Measurements from ENCODE around the gene SLC7A4. TPM values are rescaled to one million over a fixed set of nuclear protein-coding genes. Genes with fewer than 3 reads are reported as not detected.

SLC7A4 gene
- total and polyA plus RNA-seq, 4 donors = 1.5 to 9.0 (median 5.7) TPM

DNA sequence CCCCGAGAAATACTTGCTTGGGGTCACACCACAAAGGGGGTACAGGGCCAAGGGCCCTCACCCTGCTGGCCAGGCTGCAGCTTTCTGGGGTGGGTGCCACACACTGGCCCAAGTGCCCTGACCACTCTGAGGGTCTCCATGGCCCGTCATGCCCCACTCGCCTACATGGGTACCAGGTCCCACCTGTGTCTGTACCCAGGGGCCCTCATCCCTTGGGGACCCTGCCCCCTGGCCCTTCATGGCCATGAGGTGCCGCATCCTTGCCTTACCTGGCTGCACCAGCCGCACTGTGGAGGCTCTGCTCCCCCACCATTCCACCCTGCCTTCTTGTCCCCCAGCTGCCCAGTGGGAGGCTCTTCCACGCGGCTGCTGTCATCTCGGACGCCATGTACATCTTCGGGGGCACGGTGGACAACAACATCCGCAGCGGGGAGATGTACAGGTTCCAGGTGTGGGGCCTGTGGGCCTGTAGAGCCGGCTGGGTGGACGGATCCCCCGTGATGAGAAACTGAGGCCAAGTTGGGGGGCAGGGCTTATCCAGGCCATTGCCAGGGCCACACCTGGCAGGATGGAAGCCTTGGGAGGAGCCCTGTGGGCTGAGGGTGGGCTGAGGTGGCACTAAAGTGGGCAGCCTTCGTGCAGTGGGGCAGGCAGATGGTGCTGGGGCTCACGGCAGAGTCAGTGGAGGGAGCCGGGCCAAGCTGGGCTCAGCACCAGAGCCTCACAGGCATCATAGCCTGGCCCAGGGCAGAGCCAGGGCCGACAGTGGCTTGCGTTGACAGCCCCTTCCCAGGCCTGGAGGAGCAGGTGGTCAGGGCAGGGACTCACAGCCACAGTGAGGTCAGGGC is 39.7 kb downstream of the SLC7A4 start:
- H3K36me3 ChIP-seq (ENCODE audit: control insufficient read depth, insufficient read depth, low read length) = peaks cover 98% of the 10 kb centered on the region
- H3K4me3 ChIP-seq (ENCODE audit: low read depth, low read length) = no peak overlapping the region
- no peaks in the 10 kb centered on the region for H3K27me3 ChIP-seq (ENCODE audit: control insufficient read depth, insufficient read depth, low read length)
- no peaks in the 10 kb centered on the region for H3K9me3 ChIP-seq (ENCODE audit: control insufficient read depth, insufficient read depth, low read length)
- 93% methylated on average over 20 of the region's 21 CpGs for WGBS (ENCODE audit: insufficient coverage)
- no peak for DNase-seq (ENCODE audit: low read depth in 4 of 6, low spot score in 6 of 6)
- H3K4me1 ChIP-seq (ENCODE audit: control insufficient read depth, insufficient read depth, low read length) = no peaks in the 10 kb centered on the region
- H3K27ac ChIP-seq (ENCODE audit: low read depth, low read length) = no peak overlapping the region

DNA sequence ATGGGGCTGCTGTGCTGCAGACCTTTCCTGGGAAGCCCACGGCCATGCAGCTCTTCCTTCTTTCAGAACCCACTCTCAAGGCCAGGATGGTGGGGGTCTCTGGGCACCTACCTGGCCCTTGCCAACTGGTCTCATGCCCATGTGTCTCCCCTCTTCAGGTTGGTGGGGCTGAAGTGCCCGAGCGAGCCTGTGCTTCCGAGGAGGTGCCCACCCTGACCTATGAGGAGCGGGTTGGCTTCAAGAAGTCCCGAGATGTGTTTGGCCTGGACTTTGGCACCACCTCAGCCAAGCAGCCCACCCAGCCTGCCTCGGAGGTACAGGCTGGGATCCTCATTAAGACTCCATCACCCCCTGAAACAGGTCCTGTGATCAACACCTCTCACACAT is 40.3 kb downstream of the SLC7A4 start:
- H3K27me3 ChIP-seq (ENCODE audit: control insufficient read depth, insufficient read depth, low read length) = no peaks in the 10 kb centered on the region
- H3K27ac ChIP-seq (ENCODE audit: low read depth, low read length) = no peak overlapping the region
- H3K4me1 ChIP-seq (ENCODE audit: control insufficient read depth, insufficient read depth, low read length) = no peaks in the 10 kb centered on the region
- DNase-seq (ENCODE audit: low read depth in 4 of 6, low spot score in 6 of 6) = no peak
- H3K4me3 ChIP-seq (ENCODE audit: low read depth, low read length) = no peak overlapping the region
- WGBS (ENCODE audit: insufficient coverage) = 87% methylated on average over 6 of the region's 7 CpGs
- no peaks in the 10 kb centered on the region for H3K9me3 ChIP-seq (ENCODE audit: control insufficient read depth, insufficient read depth, low read length)
- peaks cover 98% of the 10 kb centered on the region for H3K36me3 ChIP-seq (ENCODE audit: control insufficient read depth, insufficient read depth, low read length)

DNA sequence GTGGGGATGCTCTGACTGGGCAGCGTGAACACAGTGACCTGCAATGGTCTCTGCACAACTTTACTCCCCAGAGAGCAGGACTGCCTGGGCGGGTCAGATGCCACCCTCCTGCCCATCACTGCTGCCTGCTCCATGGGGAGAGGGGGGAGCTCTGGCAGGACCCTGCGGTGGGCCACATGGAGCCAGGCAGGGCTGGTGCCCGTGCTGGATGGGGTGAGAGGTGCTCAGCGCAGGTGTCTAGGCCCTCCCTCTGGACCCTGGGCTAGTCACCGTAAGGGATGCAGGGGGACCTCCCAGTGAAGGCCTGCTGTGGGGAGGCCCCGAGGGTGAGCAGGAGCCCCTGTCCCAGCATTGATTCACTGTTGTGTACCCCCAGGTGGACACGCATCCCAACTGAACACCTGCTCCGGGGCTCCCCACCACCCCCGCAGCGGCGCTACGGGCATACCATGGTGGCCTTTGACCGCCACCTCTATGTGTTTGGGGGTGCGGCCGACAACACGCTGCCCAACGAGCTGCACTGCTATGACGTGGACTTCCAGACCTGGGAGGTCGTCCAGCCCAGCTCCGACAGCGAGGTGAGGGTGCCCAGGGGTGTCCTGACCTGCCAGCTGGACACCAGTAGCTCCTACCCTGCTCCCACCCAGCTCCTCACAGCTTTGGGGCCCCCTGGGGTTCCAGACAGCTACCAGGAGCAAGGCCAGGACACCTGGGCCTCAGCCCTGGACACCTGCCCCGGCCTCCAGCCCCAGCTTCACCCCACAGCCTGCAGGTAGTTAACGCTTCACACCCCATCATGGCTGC is 40.9 kb downstream of the SLC7A4 start:
- 96% methylated on average over 23 of the region's 24 CpGs for WGBS (ENCODE audit: insufficient coverage)
- Histone ChIP-seq H3K4me3 (ENCODE audit: low read depth, low read length) (no peak overlapping the region), H3K4me1 (ENCODE audit: control insufficient read depth, insufficient read depth, low read length) (no peaks in the 10 kb centered on the region), H3K27ac (ENCODE audit: low read depth, low read length) (no peak overlapping the region), H3K27me3 (ENCODE audit: control insufficient read depth, insufficient read depth, low read length) (no peaks in the 10 kb centered on the region), H3K36me3 (ENCODE audit: control insufficient read depth, insufficient read depth, low read length) (peaks cover 94% of the 10 kb centered on the region), H3K9me3 (ENCODE audit: control insufficient read depth, insufficient read depth, low read length) (no peaks in the 10 kb centered on the region)
- DNase-seq (ENCODE audit: low read depth in 4 of 6, low spot score in 6 of 6) = no peak

DNA sequence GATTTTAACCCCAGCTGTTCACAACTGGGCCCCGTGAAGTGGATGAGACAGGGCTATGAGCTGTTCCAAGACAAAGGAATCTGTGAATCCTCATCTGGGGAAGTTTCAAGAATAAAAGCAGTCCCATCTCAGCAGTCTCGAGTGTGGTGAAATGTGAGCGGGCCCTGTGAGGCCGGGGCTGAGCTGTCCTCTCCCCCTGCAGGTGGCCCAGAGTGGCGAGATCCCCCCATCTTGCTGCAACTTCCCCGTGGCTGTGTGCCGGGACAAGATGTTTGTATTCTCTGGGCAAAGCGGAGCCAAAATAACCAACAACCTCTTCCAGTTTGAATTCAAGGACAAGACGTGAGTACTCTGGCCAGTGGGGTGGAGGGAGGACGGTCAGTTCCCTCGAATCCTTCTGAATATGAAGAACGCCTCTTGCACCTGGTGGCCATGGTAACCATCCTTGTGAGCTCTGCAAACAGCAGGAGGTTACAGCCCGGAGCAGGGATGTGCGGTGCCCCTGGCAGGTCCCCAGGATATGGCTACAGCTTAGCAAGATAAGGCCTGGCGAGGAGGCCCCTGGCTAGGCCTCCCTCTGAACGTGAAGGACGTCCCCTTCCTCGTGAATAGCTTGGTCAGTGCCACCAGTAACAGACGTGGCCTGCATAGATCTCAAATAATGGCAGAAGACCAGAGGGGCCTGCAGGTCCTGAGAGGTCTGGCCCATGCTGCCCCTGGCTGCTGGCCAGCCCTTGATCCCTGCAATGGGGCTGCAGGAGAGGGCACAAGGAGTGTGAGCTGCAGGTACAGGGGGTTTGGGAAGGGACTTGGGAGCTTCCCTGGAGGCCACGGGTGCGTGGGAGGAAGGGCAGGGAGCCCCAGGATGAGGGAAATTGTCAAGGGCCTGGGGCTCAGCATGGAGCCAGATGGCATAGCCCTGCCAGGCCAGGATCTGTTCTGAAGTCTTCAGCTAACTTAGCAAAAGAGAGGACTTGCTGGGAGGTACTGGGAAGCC is 41.9 kb downstream of the SLC7A4 start:
- DNase-seq (ENCODE audit: low read depth in 4 of 6, low spot score in 6 of 6) = no peak
- WGBS (ENCODE audit: insufficient coverage) = 85% methylated on average over 20 of the region's 21 CpGs
- H3K4me3 ChIP-seq (ENCODE audit: low read depth, low read length) = no peak overlapping the region
- no peaks in the 10 kb centered on the region for H3K9me3 ChIP-seq (ENCODE audit: control insufficient read depth, insufficient read depth, low read length)
- no peaks in the 10 kb centered on the region for H3K27me3 ChIP-seq (ENCODE audit: control insufficient read depth, insufficient read depth, low read length)
- no peak overlapping the region for H3K27ac ChIP-seq (ENCODE audit: low read depth, low read length)
- H3K36me3 ChIP-seq (ENCODE audit: control insufficient read depth, insufficient read depth, low read length) = peaks cover 90% of the 10 kb centered on the region
- H3K4me1 ChIP-seq (ENCODE audit: control insufficient read depth, insufficient read depth, low read length) = no peaks in the 10 kb centered on the region

DNA sequence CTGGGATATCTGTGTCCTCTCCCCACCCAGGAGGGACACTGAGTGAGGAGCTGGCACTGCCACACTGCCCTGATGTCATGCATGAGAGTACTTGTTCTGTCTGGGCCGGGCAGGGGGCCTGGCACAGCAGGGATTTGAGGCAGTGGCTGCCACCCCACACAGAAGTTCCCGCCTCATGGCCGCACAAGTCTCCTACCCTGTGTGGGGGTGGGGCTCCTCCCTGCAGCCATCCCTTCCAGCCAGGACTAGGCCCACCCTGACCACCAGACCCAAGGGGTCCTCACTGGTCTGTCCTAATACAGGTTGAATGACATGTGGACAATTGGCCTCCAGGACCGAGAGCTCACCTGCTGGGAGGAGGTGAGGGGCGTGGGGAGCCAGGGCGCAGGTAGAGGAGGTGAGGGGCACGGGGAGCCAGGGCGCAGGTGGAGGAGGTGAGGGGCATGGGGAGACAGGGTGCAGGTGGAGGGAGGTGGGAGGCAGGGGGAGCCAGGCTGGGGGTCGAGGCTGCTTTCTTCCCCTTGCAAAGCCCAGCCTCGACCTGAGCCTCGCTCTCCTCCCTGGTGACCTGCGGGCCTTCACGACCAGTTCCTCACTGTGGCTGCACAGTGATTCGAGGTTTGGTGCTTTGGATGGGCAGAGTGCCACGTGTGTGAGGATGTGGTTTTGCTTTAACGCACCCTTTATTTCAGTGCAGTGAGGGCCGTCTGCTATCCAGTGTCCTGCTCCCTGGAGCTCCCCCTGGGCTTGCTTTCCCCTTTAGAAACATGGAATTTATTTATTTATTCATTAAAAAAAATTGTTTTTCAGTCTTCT is 42.8 kb downstream of the SLC7A4 start:
- H3K36me3 ChIP-seq (ENCODE audit: control insufficient read depth, insufficient read depth, low read length) = peaks cover 87% of the 10 kb centered on the region
- H3K4me3 ChIP-seq (ENCODE audit: low read depth, low read length) = no peak overlapping the region

DNA sequence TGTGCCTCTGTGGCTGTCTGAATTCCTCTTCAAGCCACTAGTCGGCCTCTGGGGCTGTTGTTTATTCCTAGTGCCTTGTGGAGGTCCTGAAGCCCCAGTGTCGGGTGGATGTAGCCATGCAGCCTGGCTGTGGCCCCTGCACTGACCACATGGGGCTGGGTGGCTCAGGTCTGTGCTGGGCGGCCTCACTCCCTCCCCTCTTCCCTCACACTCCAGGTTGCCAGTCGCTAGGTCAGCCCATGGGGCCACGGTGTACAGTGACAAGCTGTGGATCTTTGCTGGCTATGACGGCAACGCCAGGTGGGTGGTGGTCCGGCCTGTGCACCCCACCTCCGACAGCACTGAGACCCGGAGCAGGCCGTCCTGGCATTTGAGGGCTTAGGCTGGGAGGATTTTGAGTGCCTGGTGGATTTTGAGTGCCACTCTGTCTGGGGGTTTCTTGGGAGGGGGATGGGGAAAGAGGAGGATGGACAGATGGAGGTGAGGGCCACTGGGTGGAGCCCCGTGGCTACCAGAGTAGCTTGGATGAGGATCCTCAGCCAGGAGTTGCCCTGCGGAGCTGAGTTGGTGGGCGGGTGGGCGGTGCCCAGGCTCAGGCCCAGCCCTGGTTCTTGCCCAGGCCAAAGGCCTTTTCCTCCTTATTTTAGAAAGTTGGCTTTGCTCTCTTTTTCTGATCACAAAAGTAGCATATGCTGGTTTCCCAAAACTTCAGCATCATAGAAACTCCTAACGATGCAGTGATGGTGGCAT is 43.6 kb downstream of the SLC7A4 start:
- Histone ChIP-seq H3K4me1 (ENCODE audit: control insufficient read depth, insufficient read depth, low read length) (no peaks in the 10 kb centered on the region), H3K27me3 (ENCODE audit: control insufficient read depth, insufficient read depth, low read length) (no peaks in the 10 kb centered on the region), H3K27ac (ENCODE audit: low read depth, low read length) (no peak overlapping the region), H3K4me3 (ENCODE audit: low read depth, low read length) (no peak overlapping the region), H3K9me3 (ENCODE audit: control insufficient read depth, insufficient read depth, low read length) (no peaks in the 10 kb centered on the region), H3K36me3 (ENCODE audit: control insufficient read depth, insufficient read depth, low read length) (peaks cover 85% of the 10 kb centered on the region)
- DNase-seq (ENCODE audit: low read depth in 4 of 6, low spot score in 6 of 6) = no peak
- 84% methylated on average over 15 of the region's 16 CpGs for WGBS (ENCODE audit: insufficient coverage)

More for the DNA sequence above, 42.8 kb downstream of the SLC7A4 start:
- DNase-seq (ENCODE audit: low read depth in 4 of 6, low spot score in 6 of 6) = no peak
- Histone ChIP-seq H3K27me3 (ENCODE audit: control insufficient read depth, insufficient read depth, low read length) (no peaks in the 10 kb centered on the region), H3K4me1 (ENCODE audit: control insufficient read depth, insufficient read depth, low read length) (no peaks in the 10 kb centered on the region), H3K27ac (ENCODE audit: low read depth, low read length) (no peak overlapping the region), H3K9me3 (ENCODE audit: control insufficient read depth, insufficient read depth, low read length) (no peaks in the 10 kb centered on the region)
- 81% methylated on average over 9 of the region's 17 CpGs for WGBS (ENCODE audit: insufficient coverage)

DNA sequence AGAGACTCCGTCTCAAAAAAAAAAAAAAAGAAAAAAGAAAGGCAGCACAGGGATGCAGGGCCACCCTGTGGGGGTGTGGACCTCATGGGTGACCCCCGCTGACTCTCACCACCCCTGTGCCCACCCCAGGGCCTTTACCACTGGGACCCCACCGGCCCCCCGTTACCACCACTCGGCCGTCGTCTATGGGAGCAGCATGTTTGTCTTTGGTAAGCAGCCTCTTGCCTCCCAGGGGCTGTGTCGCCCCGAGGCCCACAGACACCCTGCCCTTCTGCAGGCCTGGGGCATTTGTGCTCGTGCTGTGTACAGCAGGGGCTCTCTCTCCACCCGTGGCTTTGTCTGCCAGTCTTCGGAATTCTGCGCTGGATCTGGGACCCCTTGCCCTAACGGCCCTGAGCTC is 45.0 kb downstream of the SLC7A4 start:
- Histone ChIP-seq H3K4me1 (ENCODE audit: control insufficient read depth, insufficient read depth, low read length) (peaks cover 13% of the 10 kb centered on the region), H3K36me3 (ENCODE audit: control insufficient read depth, insufficient read depth, low read length) (peaks cover 77% of the 10 kb centered on the region), H3K27me3 (ENCODE audit: control insufficient read depth, insufficient read depth, low read length) (no peaks in the 10 kb centered on the region), H3K4me3 (ENCODE audit: low read depth, low read length) (no peak overlapping the region), H3K27ac (ENCODE audit: low read depth, low read length) (no peak overlapping the region), H3K9me3 (ENCODE audit: control insufficient read depth, insufficient read depth, low read length) (no peaks in the 10 kb centered on the region)
- DNase-seq (ENCODE audit: low read depth in 4 of 6, low spot score in 6 of 6) = no peak
- WGBS (ENCODE audit: insufficient coverage) = 95% methylated on average over 14 of the region's 14 CpGs

DNA sequence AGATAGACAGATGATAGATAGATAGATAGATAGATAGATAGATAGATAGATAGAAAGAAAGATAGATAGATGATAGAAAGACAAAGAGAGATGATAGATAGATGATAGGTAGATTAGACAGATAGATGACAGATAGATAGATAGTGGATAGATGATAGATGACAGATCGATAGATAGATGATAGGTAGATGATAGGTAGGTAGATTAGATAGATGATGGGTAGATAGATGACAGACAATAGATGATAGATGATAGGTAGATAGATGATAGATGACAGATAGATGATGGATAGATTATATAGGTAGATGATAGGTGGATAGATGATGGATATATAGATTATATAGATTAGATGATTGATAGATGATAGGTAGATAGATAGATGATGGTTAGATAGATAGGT is 46.0 kb downstream of the SLC7A4 start:
- peaks cover 17% of the 10 kb centered on the region for H3K4me1 ChIP-seq (ENCODE audit: control insufficient read depth, insufficient read depth, low read length)
- H3K4me3 ChIP-seq (ENCODE audit: low read depth, low read length) = no peak overlapping the region
- H3K36me3 ChIP-seq (ENCODE audit: control insufficient read depth, insufficient read depth, low read length) = peaks cover 68% of the 10 kb centered on the region
- no peak overlapping the region for H3K27ac ChIP-seq (ENCODE audit: low read depth, low read length)
- 100% methylated on average over 1 of the region's 1 CpG for WGBS (ENCODE audit: insufficient coverage)
- DNase-seq (ENCODE audit: low read depth in 4 of 6, low spot score in 6 of 6) = no peak
- H3K9me3 ChIP-seq (ENCODE audit: control insufficient read depth, insufficient read depth, low read length) = no peaks in the 10 kb centered on the region
- no peaks in the 10 kb centered on the region for H3K27me3 ChIP-seq (ENCODE audit: control insufficient read depth, insufficient read depth, low read length)

Measured in spinal cord (tissue), 10 donors.